Spinal cord (tissue), 10 donors: ENCODE data around the gene CABLES2. TPM values are rescaled to one million over a fixed set of nuclear protein-coding genes. Genes with fewer than 3 reads are reported as not detected.

Experiments
- DNase-seq, 6 donors: peaks; one replicate each; pipeline versions ENCODE4 v3.0.0 to v3.0.0-alpha.2; 2013 to 2015; ENCODE audit warnings: low spot score in 6 of 6, low read depth in 4 of 6
- H3K27ac ChIP-seq: one replicate; pipeline ENCODE4 v1.5.1; 2013; ENCODE audit warnings: low read depth, low read length, control low read depth
- H3K27me3 ChIP-seq: one replicate; pipeline ENCODE4 v1.6.1; 2013; ENCODE audit warnings: low read length; ENCODE audit not compliant: control insufficient read depth, insufficient read depth
- H3K36me3 ChIP-seq: one replicate; pipeline ENCODE4 v1.6.1; 2013; ENCODE audit warnings: low read length; ENCODE audit not compliant: control insufficient read depth, insufficient read depth
- H3K4me1 ChIP-seq: one replicate; pipeline ENCODE4 v1.6.1; 2013; ENCODE audit warnings: low read length; ENCODE audit not compliant: control insufficient read depth, insufficient read depth
- H3K4me3 ChIP-seq: one replicate; pipeline ENCODE4 v1.5.1; 2013; ENCODE audit warnings: low read depth, low read length, control low read depth
- H3K9me3 ChIP-seq: one replicate; pipeline ENCODE4 v1.6.1; 2013; ENCODE audit warnings: low read length; ENCODE audit not compliant: control insufficient read depth, insufficient read depth
- WGBS: methylation state at CpG from one replicate; pipeline ENCODE4 v1.1.5; 2013; ENCODE audit warnings: missing lambda C conversion rate; ENCODE audit not compliant: insufficient coverage; 5-methylcytosine and 5-hydroxymethylcytosine counted together
- polyA plus RNA-seq, 2 donors: library from polyadenylated mRNA; unstranded; fragments of 120-200 nt; gene quantifications; one replicate each; pipeline ENCODE4 v1.2.1, GENCODE V29; 2013; ENCODE audit not compliant: insufficient read length in 2 of 2
- total RNA-seq, 2 donors: library from RNA; depleted of rRNA in 1 of 2; stranded (reverse); fragments of 120-200 nt in 1 of 2; fragments of >200 nt in 1 of 2; gene quantifications; one replicate each; pipeline versions ENCODE4 v1.2.3 to v1.2.4, GENCODE V29; 2013 to 2014
- donor health status: healthy.

CABLES2 gene
- total and polyA plus RNA-seq, 4 donors, result 4.0 to 23.0 (median 14.1) TPM

- Histone ChIP-seq H3K27me3 (peaks cover 5% of the 10 kb centered on the region), H3K36me3 (peaks cover 26% of the 10 kb centered on the region), H3K4me1 (peaks cover 80% of the 10 kb centered on the region), H3K9me3 (no peaks in the 10 kb centered on the region), H3K27ac (peak overlapping the region; percentile 57), H3K4me3 (peak overlapping the region; percentile 1)
- peak in 2 of 6 donors; percentile 48 to 76 for DNase-seq
- 3% methylated on average over 37 of the region's 37 CpGs for WGBS
Observed at GRCh38 chr20:62367633-62368391, 39.3 kb downstream of the CABLES2 start.

GRCh38 chr20:62367136-62367632, 39.9 kb downstream of the CABLES2 start, which contains the start of gene LAMA5:
LAMA5 (minus strand) TSS chr20:62367312; CDS start chr20:62367245, 67 bp downstream.
- Histone ChIP-seq H3K4me1 (peaks cover 86% of the 10 kb centered on the region), H3K27ac (peak within 1 kb of the TSS; percentile 57), H3K4me3 (peak within 1 kb of the TSS; percentile 46), H3K36me3 (peaks cover 30% of the 10 kb centered on the region), H3K27me3 (peaks cover 5% of the 10 kb centered on the region), H3K9me3 (no peaks in the 10 kb centered on the region)
- peak in 2 of 6 donors; percentile 64 to 74 for DNase-seq
- WGBS, result under 1% methylated on average over 49 of the region's 70 CpGs

- H3K27ac ChIP-seq, result no peak overlapping the region
- H3K9me3 ChIP-seq, result no peaks in the 10 kb centered on the region
- peak overlapping the region; percentile 46 for H3K4me3 ChIP-seq
- H3K4me1 ChIP-seq, result peaks cover 93% of the 10 kb centered on the region
- DNase-seq, result no peak
- H3K36me3 ChIP-seq, result peaks cover 37% of the 10 kb centered on the region
- peaks cover 5% of the 10 kb centered on the region for H3K27me3 ChIP-seq
- under 1% methylated on average over 72 of the region's 72 CpGs for WGBS
Observed at GRCh38 chr20:62366370-62367135, 40.5 kb downstream of the CABLES2 start.

GRCh38 chr20:62365814-62366369, 41.2 kb downstream of the CABLES2 start:
- 36% methylated on average over 5 of the region's 10 CpGs for WGBS
- no peak for DNase-seq
- peaks cover 5% of the 10 kb centered on the region for H3K27me3 ChIP-seq
- no peak overlapping the region for H3K27ac ChIP-seq
- H3K4me1 ChIP-seq, result peaks cover 94% of the 10 kb centered on the region
- H3K4me3 ChIP-seq, result peak overlapping the region; percentile 46
- H3K36me3 ChIP-seq, result peaks cover 43% of the 10 kb centered on the region
- H3K9me3 ChIP-seq, result no peaks in the 10 kb centered on the region

GRCh38 chr20:62364911-62365736, 42.0 kb downstream of the CABLES2 start:
- Histone ChIP-seq H3K27me3 (peaks cover 5% of the 10 kb centered on the region), H3K4me1 (peaks cover 90% of the 10 kb centered on the region), H3K27ac (no peak overlapping the region), H3K36me3 (peaks cover 46% of the 10 kb centered on the region), H3K9me3 (no peaks in the 10 kb centered on the region), H3K4me3 (no peak overlapping the region)
- WGBS, result 74% methylated on average over 27 of the region's 27 CpGs
- no peak for DNase-seq

- Histone ChIP-seq H3K4me1 (peaks cover 90% of the 10 kb centered on the region), H3K4me3 (no peak overlapping the region), H3K27me3 (peaks cover 5% of the 10 kb centered on the region), H3K36me3 (peaks cover 51% of the 10 kb centered on the region), H3K9me3 (no peaks in the 10 kb centered on the region), H3K27ac (peak overlapping the region; percentile 40)
- no peak for DNase-seq
- 80% methylated on average over 22 of the region's 22 CpGs for WGBS
Observed at GRCh38 chr20:62363920-62364851, 42.9 kb downstream of the CABLES2 start.

GRCh38 chr20:62362991-62363919, 43.8 kb downstream of the CABLES2 start:
- Histone ChIP-seq H3K4me3 (no peak overlapping the region), H3K27ac (peak overlapping the region; percentile 40), H3K27me3 (peaks cover 5% of the 10 kb centered on the region), H3K36me3 (peaks cover 60% of the 10 kb centered on the region), H3K4me1 (peaks cover 90% of the 10 kb centered on the region), H3K9me3 (no peaks in the 10 kb centered on the region)
- WGBS, result 40% methylated on average over 19 of the region's 20 CpGs
- peak in 1 of 6 donors; percentile 67 for DNase-seq

GRCh38 chr20:62362590-62362940, 44.5 kb downstream of the CABLES2 start:
- Histone ChIP-seq H3K27ac (no peak overlapping the region), H3K4me1 (peaks cover 90% of the 10 kb centered on the region), H3K27me3 (peaks cover under 1% of the 10 kb centered on the region), H3K36me3 (peaks cover 67% of the 10 kb centered on the region), H3K9me3 (no peaks in the 10 kb centered on the region), H3K4me3 (no peak overlapping the region)
- WGBS, result 67% methylated on average over 12 of the region's 13 CpGs
- peak in 1 of 6 donors; percentile 17 for DNase-seq
